ENCODE data around the gene MRPS17.

The MRPS17 gene

DNA sequence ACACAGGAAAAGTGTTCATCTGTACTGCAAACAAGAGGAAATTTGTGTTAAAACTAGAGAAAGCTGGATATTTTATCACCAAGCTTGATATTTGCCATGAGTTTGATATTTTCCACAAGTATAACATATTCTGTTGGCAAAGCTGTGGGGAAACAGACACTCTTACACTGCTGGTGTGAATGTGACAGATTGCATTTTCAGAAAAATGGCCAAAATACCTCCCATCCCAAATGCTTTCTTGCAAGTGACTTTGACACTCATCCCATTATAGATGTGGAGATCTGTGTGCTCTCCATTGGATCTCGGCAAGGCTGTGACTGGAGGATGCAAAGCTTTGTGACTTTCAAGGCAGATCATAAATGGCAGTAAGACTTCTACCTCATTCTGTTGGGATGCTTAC is 33.9 kb upstream of the MRPS17 start:
- no peaks in the 10 kb centered on the region for H3K79me2 ChIP-seq (ENCODE audit: low read length)
- no peaks in the 10 kb centered on the region for H4K20me1 ChIP-seq (ENCODE audit: insufficient read depth, low read length)
- no peaks in the 10 kb centered on the region for H3K27me3 ChIP-seq (replicated peaks; ENCODE audit: insufficient read depth, low read length)
- H3F3A ChIP-seq (ENCODE audit: insufficient read depth, low read length) = no peaks in the 10 kb centered on the region
- H3K4me3 ChIP-seq (ENCODE audit: low read length) = no peak overlapping the region
- no peak overlapping the region for H3K9ac ChIP-seq (ENCODE audit: low read length)
- H3K27ac ChIP-seq (ENCODE audit: low read length) = no peak overlapping the region
- no peaks in the 10 kb centered on the region for H3K9me2 ChIP-seq (replicated peaks; ENCODE audit: insufficient read depth, low read length)
- no peak for DNase-seq
- H3K4me1 ChIP-seq (ENCODE audit: low read length) = peaks cover 2% of the 10 kb centered on the region
- H3K4me2 ChIP-seq (ENCODE audit: low read depth, low read length) = no peak overlapping the region
- H3K9me3 ChIP-seq (replicated peaks; ENCODE audit: insufficient read depth, low read length) = no peaks in the 10 kb centered on the region
- H3K36me3 ChIP-seq (replicated peaks; ENCODE audit: insufficient read depth, low read length) = no peaks in the 10 kb centered on the region
- no peak overlapping the region for H2AFZ ChIP-seq (ENCODE audit: low read length)
- TF ChIP-seq, protein P1, sequence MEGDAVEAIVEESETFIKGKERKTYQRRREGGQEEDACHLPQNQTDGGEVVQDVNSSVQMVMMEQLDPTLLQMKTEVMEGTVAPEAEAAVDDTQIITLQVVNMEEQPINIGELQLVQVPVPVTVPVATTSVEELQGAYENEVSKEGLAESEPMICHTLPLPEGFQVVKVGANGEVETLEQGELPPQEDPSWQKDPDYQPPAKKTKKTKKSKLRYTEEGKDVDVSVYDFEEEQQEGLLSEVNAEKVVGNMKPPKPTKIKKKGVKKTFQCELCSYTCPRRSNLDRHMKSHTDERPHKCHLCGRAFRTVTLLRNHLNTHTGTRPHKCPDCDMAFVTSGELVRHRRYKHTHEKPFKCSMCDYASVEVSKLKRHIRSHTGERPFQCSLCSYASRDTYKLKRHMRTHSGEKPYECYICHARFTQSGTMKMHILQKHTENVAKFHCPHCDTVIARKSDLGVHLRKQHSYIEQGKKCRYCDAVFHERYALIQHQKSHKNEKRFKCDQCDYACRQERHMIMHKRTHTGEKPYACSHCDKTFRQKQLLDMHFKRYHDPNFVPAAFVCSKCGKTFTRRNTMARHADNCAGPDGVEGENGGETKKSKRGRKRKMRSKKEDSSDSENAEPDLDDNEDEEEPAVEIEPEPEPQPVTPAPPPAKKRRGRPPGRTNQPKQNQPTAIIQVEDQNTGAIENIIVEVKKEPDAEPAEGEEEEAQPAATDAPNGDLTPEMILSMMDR (IDR thresholded peaks at IDR 0.05; ENCODE audit: low read length) = no peak
- TF ChIP-seq EZH2phosphoT487 (IDR thresholded peaks at IDR 0.05; ENCODE audit: low read length) = no peak
- no peak for TF ChIP-seq EZH2 (optimal IDR thresholded peaks at IDR 0.05; ENCODE audit: low read depth, low read length)

DNA sequence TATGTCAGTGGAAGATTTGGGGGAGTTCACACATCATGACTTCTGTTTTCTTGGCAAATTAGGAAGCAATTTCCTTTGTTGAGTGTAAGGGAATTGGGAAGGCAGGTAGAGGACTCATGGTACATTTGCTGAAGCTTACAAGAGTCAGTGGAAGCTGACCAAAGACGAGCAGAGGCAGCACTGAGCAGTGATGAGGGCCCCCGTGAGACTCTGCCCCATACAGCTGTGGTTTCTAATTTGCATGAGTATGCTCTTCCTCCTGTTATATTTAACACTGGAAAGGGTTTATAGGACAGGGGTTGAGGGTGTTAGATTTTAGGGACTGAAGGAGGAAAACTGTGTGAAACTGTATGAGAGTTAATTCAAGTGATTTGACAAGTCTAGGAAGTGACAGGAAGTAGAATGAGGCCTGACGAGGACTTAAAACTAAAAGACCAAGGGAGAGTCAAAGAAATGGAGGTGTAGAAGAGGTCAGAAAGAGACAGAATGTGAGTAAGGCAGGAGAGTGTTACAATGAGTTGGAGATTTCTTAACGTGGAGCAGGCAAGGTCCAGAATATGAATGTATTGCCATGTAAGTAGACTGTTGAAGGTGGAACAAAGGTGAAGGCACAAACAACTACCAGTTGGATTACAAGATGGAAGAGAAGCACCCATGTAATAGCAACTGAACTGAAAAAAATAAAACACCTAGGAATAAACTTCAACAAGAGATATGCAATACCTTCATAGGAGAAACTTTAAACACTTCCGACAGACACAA is 23.5 kb upstream of the MRPS17 start:
- H3K79me2 ChIP-seq (ENCODE audit: low read length) = no peaks in the 10 kb centered on the region
- no peak for TF ChIP-seq EZH2 (optimal IDR thresholded peaks at IDR 0.05; ENCODE audit: low read depth, low read length)
- no peak for TF ChIP-seq EZH2phosphoT487 (IDR thresholded peaks at IDR 0.05; ENCODE audit: low read length)
- TF ChIP-seq, protein P1 (IDR thresholded peaks at IDR 0.05; ENCODE audit: low read length) = no peak
- H3K9me3 ChIP-seq (replicated peaks; ENCODE audit: insufficient read depth, low read length) = no peaks in the 10 kb centered on the region
- H3K9ac ChIP-seq (ENCODE audit: low read length) = no peak overlapping the region
- H3K4me3 ChIP-seq (ENCODE audit: low read length) = no peak overlapping the region
- H3F3A ChIP-seq (ENCODE audit: insufficient read depth, low read length) = no peaks in the 10 kb centered on the region
- no peaks in the 10 kb centered on the region for H3K9me2 ChIP-seq (replicated peaks; ENCODE audit: insufficient read depth, low read length)
- H3K36me3 ChIP-seq (replicated peaks; ENCODE audit: insufficient read depth, low read length) = no peaks in the 10 kb centered on the region
- H3K27me3 ChIP-seq (replicated peaks; ENCODE audit: insufficient read depth, low read length) = no peaks in the 10 kb centered on the region
- no peaks in the 10 kb centered on the region for H4K20me1 ChIP-seq (ENCODE audit: insufficient read depth, low read length)
- no peak overlapping the region for H3K4me2 ChIP-seq (ENCODE audit: low read depth, low read length)
- no peaks in the 10 kb centered on the region for H3K4me1 ChIP-seq (ENCODE audit: low read length)
- no peak overlapping the region for H2AFZ ChIP-seq (ENCODE audit: low read length)
- no peak for DNase-seq
- no peak overlapping the region for H3K27ac ChIP-seq (ENCODE audit: low read length)

DNA sequence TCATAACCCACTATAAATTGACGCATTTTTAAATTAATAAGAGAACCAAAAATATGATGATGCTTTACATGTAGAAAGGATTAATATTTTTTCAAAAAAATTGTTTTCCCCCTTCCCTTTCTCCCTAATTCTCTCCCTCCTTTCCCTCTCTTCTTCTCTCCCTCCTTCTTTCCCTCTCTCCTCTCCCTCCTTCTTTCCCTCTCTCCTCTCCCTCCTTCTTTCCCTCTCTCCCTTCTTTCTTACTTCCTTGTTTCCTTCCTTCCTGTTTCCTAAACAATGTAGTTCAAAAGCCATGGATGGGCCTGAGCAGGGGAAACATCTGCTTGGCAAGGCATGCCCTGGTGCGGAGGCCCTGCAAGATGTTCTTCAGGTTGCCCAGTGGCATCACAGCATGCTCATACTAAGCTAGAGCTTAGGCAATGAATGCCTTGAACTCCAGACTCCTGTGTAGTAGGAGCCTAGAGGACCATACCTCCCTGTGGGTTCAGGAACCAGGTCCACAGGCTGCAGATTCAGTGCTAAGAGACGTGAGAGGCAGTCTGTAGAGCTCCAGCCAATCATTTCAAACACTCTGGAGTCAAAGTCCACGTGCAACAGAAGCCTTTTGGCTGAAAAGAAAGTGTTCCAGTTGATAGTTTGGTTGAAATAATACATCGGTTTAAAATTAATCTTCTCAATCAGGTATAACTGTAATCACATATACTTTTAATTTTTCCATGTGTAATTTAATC is 20.1 kb upstream of the MRPS17 start:
- TF ChIP-seq EZH2 (optimal IDR thresholded peaks at IDR 0.05; ENCODE audit: low read depth, low read length) = no peak
- TF ChIP-seq, protein P1 (IDR thresholded peaks at IDR 0.05; ENCODE audit: low read length) = no peak
- TF ChIP-seq EZH2phosphoT487 (IDR thresholded peaks at IDR 0.05; ENCODE audit: low read length) = no peak
- H3K27ac ChIP-seq (ENCODE audit: low read length) = no peak overlapping the region
- no peaks in the 10 kb centered on the region for H4K20me1 ChIP-seq (ENCODE audit: insufficient read depth, low read length)
- no peaks in the 10 kb centered on the region for H3K27me3 ChIP-seq (replicated peaks; ENCODE audit: insufficient read depth, low read length)
- no peak overlapping the region for H3K4me2 ChIP-seq (ENCODE audit: low read depth, low read length)
- no peaks in the 10 kb centered on the region for H3F3A ChIP-seq (ENCODE audit: insufficient read depth, low read length)
- no peaks in the 10 kb centered on the region for H3K9me3 ChIP-seq (replicated peaks; ENCODE audit: insufficient read depth, low read length)
- no peak overlapping the region for H3K4me3 ChIP-seq (ENCODE audit: low read length)
- no peak overlapping the region for H2AFZ ChIP-seq (ENCODE audit: low read length)
- H3K4me1 ChIP-seq (ENCODE audit: low read length) = no peaks in the 10 kb centered on the region
- DNase-seq = no peak
- H3K9me2 ChIP-seq (replicated peaks; ENCODE audit: insufficient read depth, low read length) = no peaks in the 10 kb centered on the region
- H3K79me2 ChIP-seq (ENCODE audit: low read length) = no peaks in the 10 kb centered on the region
- no peaks in the 10 kb centered on the region for H3K36me3 ChIP-seq (replicated peaks; ENCODE audit: insufficient read depth, low read length)
- H3K9ac ChIP-seq (ENCODE audit: low read length) = no peak overlapping the region

All from MM.1S (cell line).